ENCODE data around the gene MERTK. TPM values are rescaled to one million over a fixed set of nuclear protein-coding genes. Genes with fewer than 3 reads are reported as not detected.

The MERTK gene
- polyA plus RNA-seq, 1 experiment = 0.84 TPM

- DNase-seq (ENCODE audit: low read depth, low spot score) = no peak
- Histone ChIP-seq H3K27ac (ENCODE audit: low read depth, low read length) (no peak overlapping the region), H3K4me3 (ENCODE audit: low read depth, low read length) (no peak overlapping the region), H3K27me3 (ENCODE audit: control insufficient read depth, insufficient read depth, low read length) (peaks cover 15% of the 10 kb centered on the region), H3K9me3 (ENCODE audit: control insufficient read depth, insufficient read depth, low read length) (no peaks in the 10 kb centered on the region)
- ChIA-PET POLR2A (no interaction called here), CTCF (no interaction called here)
- TF ChIP-seq, protein P1, sequence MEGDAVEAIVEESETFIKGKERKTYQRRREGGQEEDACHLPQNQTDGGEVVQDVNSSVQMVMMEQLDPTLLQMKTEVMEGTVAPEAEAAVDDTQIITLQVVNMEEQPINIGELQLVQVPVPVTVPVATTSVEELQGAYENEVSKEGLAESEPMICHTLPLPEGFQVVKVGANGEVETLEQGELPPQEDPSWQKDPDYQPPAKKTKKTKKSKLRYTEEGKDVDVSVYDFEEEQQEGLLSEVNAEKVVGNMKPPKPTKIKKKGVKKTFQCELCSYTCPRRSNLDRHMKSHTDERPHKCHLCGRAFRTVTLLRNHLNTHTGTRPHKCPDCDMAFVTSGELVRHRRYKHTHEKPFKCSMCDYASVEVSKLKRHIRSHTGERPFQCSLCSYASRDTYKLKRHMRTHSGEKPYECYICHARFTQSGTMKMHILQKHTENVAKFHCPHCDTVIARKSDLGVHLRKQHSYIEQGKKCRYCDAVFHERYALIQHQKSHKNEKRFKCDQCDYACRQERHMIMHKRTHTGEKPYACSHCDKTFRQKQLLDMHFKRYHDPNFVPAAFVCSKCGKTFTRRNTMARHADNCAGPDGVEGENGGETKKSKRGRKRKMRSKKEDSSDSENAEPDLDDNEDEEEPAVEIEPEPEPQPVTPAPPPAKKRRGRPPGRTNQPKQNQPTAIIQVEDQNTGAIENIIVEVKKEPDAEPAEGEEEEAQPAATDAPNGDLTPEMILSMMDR (IDR thresholded peaks at IDR 0.05; ENCODE audit: low read depth, low read length) = no peak
These were observed 105.8 kb downstream of the MERTK start for GRCh38 chr2:112004253-112004645.

DNA sequence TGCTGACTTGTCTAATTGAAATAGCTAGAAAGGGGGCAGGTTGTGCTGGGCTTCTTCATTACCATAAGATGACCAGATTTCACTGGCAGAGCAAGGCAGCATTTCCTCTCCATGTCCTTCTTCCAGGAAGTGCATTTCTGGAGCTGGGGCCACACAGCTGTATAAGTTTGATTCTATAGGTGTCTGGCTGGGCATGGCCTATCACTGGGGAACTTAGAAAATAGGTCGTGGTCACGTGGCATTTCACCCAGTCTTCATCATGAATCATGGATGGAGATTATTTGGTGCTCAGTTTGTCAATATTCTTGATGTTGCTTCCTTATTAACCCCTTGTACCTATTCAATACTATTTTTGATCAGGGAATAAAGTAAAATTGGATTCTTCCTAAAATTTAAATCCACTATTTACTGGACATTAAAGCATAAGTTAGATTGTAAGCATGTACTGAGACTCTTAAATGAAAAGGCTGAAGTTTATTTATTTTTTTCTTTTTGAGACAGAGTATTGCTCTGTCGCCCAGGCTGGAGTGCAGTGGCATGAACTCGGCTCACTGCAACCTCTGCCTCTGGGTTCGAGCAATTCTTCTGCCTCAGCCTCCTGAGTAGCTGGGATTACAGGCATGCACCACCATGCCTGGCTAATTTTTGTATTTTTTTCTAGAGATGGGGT lies 107.1 kb downstream of the MERTK start:
- Histone ChIP-seq H3K27ac (ENCODE audit: low read depth, low read length) (no peak overlapping the region), H3K9me3 (ENCODE audit: control insufficient read depth, insufficient read depth, low read length) (no peaks in the 10 kb centered on the region), H3K4me3 (ENCODE audit: low read depth, low read length) (no peak overlapping the region), H3K27me3 (ENCODE audit: control insufficient read depth, insufficient read depth, low read length) (peaks cover 16% of the 10 kb centered on the region)
- no peak for DNase-seq (ENCODE audit: low read depth, low spot score)
- POLR2A ChIA-PET = no interaction called here
- TF ChIP-seq, protein P1 (IDR thresholded peaks at IDR 0.05; ENCODE audit: low read depth, low read length) = no peak
- CTCF ChIA-PET = no interaction called here

GRCh38 chr2:112006076-112006410 lies 107.6 kb downstream of the MERTK start:
- Histone ChIP-seq H3K27me3 (ENCODE audit: control insufficient read depth, insufficient read depth, low read length) (peaks cover 14% of the 10 kb centered on the region), H3K9me3 (ENCODE audit: control insufficient read depth, insufficient read depth, low read length) (no peaks in the 10 kb centered on the region), H3K4me3 (ENCODE audit: low read depth, low read length) (no peak overlapping the region), H3K27ac (ENCODE audit: low read depth, low read length) (no peak overlapping the region)
- POLR2A ChIA-PET = no interaction called here
- CTCF ChIA-PET = no interaction called here
- TF ChIP-seq, protein P1 (IDR thresholded peaks at IDR 0.05; ENCODE audit: low read depth, low read length) = no peak
- no peak for DNase-seq (ENCODE audit: low read depth, low spot score)

GRCh38 chr2:112007493-112007892 lies 109.1 kb downstream of the MERTK start:
- Histone ChIP-seq H3K4me3 (ENCODE audit: low read depth, low read length) (no peak overlapping the region), H3K27ac (ENCODE audit: low read depth, low read length) (no peak overlapping the region), H3K9me3 (ENCODE audit: control insufficient read depth, insufficient read depth, low read length) (no peaks in the 10 kb centered on the region), H3K27me3 (ENCODE audit: control insufficient read depth, insufficient read depth, low read length) (peaks cover 14% of the 10 kb centered on the region)
- TF ChIP-seq, protein P1 (IDR thresholded peaks at IDR 0.05; ENCODE audit: low read depth, low read length) = no peak
- CTCF ChIA-PET = no interaction called here
- POLR2A ChIA-PET = no interaction called here
- DNase-seq (ENCODE audit: low read depth, low spot score) = no peak

- no peak for DNase-seq (ENCODE audit: low read depth, low spot score)
- ChIA-PET CTCF (no interaction called here), POLR2A (no interaction called here)
- no peak overlapping the region for H3K27ac ChIP-seq (ENCODE audit: low read depth, low read length)
- H3K27me3 ChIP-seq (ENCODE audit: control insufficient read depth, insufficient read depth, low read length) = peaks cover 14% of the 10 kb centered on the region
- no peak overlapping the region for H3K4me3 ChIP-seq (ENCODE audit: low read depth, low read length)
- H3K9me3 ChIP-seq (ENCODE audit: control insufficient read depth, insufficient read depth, low read length) = no peaks in the 10 kb centered on the region
- TF ChIP-seq, protein P1 (IDR thresholded peaks at IDR 0.05; ENCODE audit: low read depth, low read length) = no peak
These were observed 110.6 kb downstream of the MERTK start for GRCh38 chr2:112008910-112009485.

Measured in AG04450 (cell line).